GDM1 (cell line): ENCODE data around the gene SPATA46.

ENCODE experiments used
- DNase-seq: peaks from one replicate; lab custom pipeline; 2025; lab: John Stamatoyannopoulos, UW

Gene SPATA46

DNA sequence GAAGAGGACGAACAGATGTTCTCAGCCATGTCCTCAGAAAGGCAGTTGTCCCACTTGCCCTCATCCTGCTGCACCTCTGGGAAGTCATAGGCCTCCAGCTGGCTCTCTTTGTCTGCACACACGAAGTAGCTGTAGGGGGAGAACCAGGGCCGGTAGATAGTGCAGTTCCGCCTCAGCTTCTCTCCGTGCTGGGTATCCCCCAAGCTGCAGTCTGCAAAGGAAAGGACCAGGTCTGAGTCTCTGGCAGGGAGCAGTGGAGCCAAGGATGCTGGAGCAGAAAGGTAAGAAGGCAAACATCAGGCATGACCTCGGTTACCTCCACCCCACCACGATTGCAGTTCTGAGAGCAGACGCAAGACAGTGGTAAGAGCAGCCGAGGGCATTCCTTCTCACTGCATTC, 2.2 kb downstream of the SPATA46 start:
- DNase-seq, result no peak

DNA sequence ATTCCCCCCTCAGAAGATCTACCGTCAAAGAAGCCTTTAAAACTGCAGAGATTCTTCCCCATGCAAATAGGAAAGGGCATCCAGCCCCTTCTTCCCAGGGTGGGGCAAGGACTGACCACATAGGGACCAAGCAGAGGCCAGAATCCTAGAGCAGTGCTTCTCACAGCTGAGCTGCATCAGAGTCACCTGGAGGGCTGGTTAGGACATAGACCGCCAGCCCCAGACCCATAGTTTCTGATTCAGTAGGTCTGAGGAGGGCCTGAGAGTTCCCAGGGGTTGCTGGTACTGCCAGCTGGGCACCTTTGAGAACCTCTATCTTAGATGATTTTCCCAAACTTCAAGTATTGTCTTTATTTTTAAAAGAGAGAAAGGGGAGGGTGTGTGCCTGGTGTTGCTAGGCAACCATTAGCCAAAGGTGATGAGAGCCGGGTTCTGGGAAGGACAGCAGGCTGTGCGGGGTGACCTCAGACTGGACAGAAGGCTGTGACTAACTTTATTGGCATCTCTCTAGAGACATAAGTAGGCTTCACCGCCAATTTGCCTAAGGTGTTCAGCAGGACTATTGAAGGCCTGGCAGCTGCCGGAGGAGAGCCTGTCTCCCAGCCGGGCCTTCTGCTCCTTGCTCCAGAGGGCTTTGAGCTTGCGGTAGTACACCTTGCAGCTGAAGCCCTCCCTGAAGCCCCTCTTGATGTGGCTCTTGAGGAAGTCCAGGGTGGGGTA, 3.0 kb downstream of the SPATA46 start:
- DNase-seq, result no peak

DNA sequence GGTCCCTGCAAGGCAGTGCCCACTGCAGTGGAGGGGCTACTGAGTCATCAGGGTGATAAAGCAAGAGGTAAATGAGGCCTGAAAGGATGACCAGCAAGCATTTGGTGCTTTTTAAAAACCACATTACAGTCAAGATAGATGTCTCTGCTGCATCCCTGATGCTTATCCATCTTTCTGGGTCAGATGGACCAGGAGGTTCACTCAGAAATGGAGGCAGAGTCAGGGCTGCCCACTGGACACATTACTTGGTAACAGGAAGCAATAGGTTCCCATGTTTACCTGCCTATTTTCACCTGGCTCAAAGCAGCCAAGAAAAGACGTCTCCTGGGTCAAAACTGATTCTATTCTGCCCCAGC, 3.6 kb downstream of the SPATA46 start:
- no peak for DNase-seq

DNA sequence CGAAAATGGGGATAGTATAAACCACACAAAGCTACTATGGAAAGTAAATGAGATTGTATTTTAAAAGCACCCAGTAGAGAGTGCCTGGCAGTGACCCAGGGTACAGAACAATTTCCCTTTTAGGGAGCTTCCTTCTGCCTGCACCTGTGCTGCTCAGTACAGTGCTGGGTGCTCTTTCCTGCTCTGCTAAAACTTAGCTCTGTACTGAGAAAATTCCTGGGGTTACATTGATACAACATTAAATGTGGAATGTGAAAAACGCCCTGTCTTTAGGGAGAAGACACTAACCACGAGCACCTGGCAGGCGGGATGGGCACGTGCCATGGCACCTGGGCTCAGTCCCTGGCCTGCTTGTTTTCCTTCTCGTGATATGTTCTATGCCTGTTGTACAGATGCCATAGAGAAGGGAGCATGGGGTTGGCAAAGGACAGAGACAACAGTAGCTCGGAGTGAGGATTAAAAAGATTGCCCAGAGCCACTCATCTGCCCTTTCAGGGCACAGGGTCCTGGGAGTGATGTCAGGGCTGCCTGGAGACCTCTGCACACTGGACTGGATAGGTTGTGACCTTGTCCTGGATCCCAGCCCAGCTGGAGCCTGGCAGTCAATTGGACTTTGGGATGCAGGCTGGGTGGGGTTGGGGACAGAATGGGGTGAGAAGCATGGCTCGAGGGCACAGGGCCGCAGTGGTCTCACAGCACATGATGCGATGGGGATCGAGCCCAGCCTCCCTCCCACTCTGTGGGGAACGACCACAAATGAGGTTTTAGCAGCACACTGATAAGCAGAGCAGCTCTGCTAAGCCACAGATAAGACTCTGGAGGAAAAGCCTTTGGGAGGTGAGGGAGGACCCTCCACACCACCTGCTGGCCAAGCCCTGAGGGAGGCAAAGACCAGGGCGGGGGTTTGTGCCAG, 4.2 kb downstream of the SPATA46 start:
- DNase-seq, result no peak

DNA sequence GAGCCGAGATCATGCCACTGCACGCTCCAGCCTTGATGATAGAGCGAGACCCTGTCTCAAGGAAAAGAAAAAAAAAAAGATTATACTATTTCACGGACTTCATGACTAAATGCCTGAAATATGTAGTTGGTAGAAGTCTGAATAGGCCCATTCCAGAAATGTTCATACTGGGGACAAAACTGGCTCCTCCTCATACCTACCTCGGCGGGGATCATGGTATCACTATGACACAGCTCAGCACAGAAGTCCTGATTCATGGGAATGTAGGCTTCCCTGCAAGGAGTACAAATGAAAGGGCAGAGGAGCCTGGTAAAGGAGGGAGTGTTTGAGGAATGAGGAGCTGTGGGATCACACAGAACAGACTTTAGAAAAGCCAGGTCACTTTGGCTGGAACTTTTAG, 5.0 kb downstream of the SPATA46 start:
- DNase-seq, result no peak

DNA sequence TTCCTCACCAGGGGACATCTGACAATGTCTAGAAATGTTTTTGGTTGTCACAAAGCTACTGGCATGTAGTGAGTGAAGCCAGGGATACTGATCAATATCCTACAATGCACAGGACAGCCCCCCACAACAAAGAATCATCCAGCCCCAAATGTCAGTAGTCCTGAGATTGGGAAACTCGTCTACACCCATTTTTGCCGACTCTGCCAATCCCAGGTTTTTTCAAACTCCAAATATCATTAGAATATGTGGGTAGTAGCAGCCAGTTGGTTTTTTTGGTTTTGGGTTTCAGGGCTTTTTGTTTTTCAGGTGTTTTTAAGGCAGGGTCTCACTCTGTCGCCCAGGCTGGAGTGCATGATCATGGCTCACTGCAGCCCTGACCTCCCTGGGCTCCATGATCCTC, 5.9 kb downstream of the SPATA46 start:
- no peak for DNase-seq

DNA sequence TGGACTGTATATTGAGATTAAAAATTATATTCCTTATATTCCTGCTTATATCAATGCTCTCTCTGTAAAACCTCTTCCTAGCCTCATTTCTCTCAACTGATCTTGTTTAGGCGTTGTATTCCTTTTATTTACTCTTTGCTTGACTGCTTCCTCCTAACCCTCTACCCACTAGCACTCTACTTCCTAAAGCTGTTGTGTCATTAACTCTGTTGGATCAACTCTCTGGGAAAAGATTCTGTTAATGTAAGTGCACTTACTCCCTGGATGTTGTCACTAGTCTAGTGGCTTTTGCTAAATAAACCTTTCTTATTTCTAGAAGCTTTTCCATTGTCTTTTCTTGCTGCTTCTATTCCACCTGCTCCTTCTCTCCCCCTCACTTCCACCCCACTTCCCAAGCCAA, 6.5 kb downstream of the SPATA46 start:
- no peak for DNase-seq

DNA sequence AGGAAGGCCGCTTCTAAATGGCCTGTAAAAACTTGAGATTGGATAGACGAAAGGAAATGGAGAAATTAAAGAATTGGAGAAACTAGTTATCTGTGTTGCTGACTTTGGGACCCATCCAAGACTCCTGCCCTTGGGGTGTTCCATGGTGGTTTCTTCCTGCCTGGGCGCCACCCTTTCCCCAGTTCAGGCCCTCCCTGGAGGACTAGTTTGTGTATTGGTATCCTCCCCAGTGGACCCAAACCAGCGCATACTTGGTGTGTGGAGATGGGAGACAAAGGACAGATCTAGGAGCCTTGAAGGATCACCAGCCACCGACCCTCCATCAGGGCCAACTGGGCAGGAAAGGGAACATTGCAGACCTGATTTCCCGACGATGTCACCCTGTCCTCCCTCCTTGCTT, 7.1 kb downstream of the SPATA46 start:
- DNase-seq, result no peak

DNA sequence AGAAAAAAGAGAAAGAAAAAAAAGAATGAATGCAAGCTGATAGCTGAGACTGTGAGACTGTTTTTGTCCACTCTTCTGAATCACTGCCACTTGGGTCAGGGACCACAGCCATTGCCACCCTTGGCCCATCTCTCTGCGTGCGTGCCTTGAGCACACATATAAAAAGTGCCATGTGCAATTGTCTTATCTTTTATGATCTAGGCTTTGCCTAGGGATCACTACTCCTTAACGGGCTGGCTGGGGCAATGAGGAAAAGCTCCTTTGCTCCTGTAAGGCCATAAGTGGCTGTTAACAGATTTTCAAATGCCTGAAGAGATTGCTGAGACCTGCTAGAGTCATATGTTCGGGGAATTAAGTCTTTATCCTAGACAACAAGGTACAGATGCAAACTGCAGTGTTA, 8.2 kb downstream of the SPATA46 start:
- DNase-seq, result no peak

DNA sequence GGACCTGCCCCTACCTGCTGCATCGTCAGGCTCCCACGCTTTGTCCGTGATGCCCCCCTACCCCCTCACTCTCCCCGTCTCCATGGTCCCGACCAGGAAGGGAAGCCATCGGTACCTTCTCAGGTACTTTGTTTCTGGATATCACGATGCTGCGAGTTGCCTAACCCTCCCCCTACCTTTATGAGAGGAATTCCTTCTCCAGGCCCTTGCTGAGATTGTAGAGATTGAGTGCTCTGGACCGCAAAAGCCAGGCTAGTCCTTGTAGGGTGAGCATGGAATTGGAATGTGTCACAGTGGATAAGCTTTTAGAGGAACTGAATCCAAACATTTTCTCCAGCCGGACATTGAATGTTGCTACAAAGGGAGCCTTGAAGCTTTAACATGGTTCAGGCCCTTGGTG, 8.9 kb downstream of the SPATA46 start:
- no peak for DNase-seq

DNA sequence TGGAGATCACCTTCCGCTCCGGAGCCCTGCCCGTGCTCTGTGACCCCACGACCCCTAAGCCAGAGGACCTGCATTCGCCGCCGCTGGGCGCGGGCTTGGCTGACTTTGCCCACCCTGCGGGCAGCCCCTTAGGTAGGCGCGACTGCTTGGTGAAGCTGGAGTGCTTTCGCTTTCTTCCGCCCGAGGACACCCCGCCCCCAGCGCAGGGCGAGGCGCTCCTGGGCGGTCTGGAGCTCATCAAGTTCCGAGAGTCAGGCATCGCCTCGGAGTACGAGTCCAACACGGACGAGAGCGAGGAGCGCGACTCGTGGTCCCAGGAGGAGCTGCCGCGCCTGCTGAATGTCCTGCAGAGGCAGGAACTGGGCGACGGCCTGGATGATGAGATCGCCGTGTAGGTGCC, 9.6 kb downstream of the SPATA46 start:
- DNase-seq, result no peak

DNA sequence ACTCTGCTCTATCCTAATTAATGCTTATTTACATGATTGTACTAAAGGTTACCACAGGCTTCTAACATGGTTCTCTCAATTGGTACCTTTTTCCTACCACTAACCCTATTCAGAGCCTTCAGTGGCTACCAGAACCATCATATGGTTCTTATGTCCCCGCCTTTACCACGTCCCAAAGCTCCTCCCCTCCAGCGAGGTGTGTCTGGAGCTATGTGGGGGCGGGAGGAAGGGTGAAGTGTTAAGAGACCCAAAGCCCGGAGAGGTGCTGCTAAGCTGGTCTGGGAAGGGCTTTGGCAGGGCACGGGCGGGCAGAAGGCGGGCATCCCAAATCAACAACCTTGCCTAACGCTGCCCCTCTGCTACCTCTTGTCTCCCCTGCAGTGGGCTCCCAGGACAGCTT, 10.0 kb downstream of the SPATA46 start:
- no peak for DNase-seq

DNA sequence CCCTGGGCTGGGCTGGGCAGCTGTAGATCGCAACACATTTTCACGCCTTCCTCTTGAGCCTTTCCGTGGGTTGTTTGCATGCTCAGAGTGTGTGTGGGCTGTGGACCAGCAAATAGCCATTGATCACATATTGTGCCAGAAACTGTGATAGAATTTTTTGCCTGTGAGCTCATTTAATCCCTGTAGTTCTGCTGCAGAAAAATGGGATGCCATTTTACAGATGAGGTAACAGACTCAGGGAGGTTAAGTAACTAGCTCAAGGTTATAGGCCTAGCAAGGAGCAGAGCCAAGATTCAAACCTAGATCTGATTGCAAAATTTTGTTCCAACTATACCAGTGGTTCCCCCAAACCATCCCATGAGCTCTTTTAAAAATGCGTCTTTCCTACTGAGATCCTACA, 10.5 kb downstream of the SPATA46 start:
- no peak for DNase-seq

DNA sequence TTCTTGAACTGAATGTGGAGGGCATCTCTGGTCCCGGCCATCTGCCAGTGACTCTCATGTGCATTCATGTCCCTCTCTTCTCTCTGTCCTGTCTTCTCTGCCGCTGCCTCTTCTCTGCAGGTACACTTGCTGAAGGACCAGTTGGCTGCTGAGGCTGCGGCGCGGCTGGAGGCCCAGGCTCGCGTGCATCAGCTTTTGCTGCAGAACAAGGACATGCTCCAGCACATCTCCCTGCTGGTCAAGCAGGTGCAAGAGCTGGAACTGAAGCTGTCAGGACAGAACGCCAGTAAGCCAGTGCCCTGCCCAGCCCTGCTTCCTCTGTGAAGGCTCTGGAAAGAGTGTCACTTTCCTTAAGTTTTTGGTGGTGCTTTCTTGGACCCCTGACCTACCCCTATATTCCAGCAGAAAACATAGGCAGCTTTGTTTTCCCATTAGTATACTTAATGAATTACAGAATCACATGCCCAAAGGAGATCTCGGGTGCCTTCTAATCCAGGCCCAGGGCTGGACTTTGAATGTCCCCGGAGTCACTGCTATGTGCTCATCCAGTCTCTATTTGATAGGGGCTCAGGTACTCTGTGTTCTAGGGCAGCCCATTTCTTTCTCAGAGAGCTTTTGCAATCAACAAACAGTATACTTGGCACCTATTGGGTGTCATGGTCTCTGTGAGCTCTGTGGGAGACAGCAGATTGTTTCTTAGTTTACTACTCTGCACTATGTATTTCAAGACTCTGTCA, 11.2 kb downstream of the SPATA46 start:
- no peak for DNase-seq

DNA sequence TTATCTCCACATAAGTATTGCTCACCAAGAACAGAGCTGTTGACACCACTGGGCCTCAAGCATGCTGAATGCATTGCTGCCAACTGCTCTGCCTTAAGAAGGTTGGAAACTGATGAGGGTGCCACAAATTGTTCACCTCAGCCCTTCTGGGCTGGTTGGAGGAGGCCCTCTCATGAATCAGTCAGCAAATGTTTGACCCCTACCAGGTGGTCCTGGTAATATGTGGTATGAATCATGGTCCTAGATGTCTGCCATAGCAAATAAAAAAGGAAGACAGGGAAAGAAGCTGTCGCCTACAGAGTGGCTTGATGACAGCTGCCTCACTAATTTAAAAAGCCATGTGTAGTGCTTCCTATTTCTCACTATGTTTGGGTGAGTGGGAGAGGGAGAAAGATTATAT, 12.2 kb downstream of the SPATA46 start:
- no peak for DNase-seq

DNA sequence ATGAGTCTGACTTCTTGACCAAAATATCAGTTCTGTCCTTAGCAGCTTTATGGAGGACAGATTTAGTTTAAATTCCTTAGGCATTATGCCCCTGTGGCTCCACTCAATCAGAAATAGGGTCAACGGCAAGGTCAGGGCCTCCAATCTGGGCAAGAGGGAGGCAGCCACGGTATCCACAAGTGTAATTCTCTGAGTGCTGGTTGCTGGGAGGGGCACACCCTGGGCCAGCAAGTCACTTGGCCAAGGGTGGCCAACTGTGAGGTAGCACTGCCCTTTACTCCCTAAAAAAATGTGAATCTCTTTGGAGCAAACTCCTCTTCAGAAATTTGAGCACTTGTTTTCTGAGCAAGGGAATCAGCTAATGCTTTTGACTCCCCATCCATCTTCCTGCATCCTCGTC, 12.8 kb downstream of the SPATA46 start:
- DNase-seq, result no peak

DNA sequence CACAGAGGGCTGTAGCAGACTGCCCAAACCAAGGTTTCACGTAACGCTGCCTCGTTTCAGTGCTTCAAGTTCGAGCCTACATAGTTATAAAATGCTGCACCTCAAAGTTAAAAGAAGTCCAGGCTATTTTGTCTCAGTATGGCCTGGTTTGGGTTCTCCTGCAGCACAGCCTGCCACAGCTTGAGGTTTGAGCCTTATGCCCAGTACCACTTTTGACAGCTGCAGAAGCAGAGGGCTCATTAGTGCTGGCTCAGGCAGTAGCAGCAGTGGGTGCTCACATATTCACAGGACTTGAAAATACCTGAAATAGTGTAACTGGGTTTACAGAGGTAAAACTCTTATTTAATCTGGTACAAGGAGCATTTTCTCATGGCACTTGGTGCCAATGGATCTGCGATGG, 15.3 kb downstream of the SPATA46 start:
- DNase-seq, result no peak

DNA sequence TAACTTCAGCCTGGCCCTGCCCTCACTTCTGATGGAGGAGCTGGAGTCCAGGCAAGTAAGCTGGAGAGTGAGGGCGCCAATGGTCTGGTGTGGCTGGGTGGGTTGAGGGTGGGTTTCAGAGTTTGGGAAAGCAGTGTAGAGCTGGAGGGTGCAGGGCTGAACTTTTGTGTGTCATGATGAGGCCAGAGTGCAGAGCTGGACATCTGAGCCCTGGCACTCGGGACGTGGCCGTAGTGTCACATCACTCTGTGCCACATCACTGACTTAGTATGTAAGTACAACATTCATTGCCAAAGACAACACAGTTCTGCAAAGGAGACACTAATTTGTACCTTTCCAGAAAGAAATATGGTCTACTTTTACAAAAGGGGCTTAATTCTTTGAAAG, 15.8 kb downstream of the SPATA46 start:
- DNase-seq, result no peak

DNA sequence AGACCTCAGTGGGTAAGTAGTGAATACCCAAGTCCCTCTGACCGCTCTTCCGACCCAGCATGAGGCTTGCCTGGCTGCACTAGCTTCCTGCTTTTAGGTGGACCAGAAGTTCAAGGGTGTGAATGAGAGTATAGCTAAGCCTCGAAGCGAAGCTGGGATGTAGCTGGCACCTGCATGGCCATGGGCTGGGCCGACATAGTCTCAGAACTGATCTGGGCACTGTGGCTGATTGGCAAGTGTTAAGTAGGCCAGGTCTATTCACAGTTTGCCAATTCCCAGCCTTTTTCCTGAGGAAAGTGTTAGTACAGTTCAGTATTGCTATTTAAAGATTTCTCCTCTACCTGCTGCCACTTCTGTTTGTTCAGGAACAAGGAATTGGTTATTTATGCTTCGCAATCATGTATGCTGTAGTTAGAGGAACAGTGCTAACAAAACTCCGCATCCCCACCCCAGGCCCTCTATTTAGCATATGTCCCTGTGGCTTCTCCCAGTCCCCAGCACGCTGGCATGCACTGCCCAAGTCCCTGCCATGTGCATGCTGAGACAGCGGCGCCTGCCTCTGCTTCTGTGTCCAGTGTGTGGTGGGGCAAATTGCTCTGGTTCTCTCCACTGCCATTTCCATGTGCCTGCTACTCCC, 16.3 kb downstream of the SPATA46 start:
- no peak for DNase-seq

DNA sequence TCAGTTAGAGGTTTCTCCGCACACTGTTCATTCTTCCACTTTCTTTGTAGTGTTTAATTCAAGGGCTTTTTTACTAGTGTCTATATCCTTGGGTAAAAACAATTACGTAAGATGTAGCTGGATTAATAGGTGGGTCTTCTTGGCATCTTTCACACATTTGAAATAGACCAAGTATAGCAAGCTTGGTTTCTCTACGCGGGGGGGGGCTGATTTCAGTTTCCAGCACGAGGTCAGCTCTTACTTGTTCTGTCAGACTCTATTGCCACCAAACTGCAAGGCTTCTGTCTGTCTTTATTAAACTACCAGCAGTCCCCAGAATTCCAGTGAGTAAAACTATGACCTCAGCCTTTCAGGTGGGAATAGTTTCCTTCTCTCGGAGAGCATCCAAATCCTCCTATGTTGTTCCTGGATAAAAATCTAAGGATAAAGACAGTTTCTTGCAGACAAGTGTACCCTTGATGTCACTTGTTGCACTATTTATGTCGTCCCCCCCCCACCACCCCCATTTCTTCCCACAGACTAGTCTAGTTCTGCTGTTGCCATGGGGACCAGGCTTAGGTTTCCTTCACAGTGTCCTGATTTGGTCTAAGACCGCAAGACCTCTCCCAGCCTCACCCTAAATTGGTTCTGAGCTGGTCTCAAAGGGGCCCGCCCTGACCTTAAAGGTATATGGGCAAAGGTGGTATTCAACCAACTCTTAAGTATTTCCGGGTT, 17.0 kb downstream of the SPATA46 start:
- DNase-seq, result no peak

DNA sequence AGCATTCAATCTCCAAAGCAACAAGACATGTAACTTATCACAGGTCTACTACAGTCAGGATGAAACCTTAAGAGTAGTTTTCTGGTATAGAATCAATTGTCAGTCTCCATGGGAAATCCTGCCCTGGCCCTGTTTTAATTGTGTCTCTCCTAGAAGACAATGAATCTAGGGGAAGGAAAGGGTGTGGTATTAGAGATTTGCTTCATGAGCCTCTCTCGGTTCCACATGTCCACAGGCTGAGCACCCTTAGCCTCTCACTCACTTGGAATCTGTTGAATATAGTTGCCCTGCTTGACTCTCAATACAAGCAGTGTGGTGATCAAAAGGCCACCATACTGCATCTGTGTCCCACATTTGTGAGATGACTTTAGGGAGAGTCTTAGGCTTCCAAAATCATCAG, 17.7 kb downstream of the SPATA46 start:
- DNase-seq, result no peak
